Calu3 (cell line): ENCODE data around the gene STK17B. TPM values are rescaled to one million over a fixed set of nuclear protein-coding genes. Genes with fewer than 3 reads are reported as not detected.

ENCODE experiments used
- BruUV-seq: library from RNA; stranded (reverse); fragments of 400-500 nt; replicated peaks from 2 replicates; lab custom pipeline; 2021; lab: Mats Ljungman, UMichigan
- CTCF ChIA-PET: fragments of 300-600 bp; sonication (Branson Sonifier 250); formaldehyde crosslinking; loops from one replicate; lab custom pipeline; 2022; ENCODE audit warnings: antibody characterized with exemption; lab: Charles Lee
- DNase-seq: peaks from one replicate; pipeline ENCODE4 v3.0.0; 2022
- H3K27ac Mint-ChIP-seq: one replicate; pipeline ENCODE4 v1.8.0; 2022; ENCODE audit warnings: mixed read lengths; ENCODE audit not compliant: unreplicated experiment
- H3K27me3 Mint-ChIP-seq: one replicate; pipeline ENCODE4 v1.8.0; 2022; ENCODE audit warnings: mixed read lengths; ENCODE audit not compliant: unreplicated experiment
- H3K36me3 Mint-ChIP-seq: one replicate; pipeline ENCODE4 v1.8.0; 2022; ENCODE audit warnings: mild to moderate bottlenecking, moderate library complexity, mixed read lengths; ENCODE audit not compliant: insufficient read depth, unreplicated experiment
- H3K4me1 Mint-ChIP-seq: one replicate; pipeline ENCODE4 v1.8.0; 2022; ENCODE audit warnings: mild to moderate bottlenecking, low read depth, mixed read lengths; ENCODE audit not compliant: unreplicated experiment
- H3K4me3 Mint-ChIP-seq: one replicate; pipeline ENCODE4 v1.8.0; 2022; ENCODE audit warnings: mild to moderate bottlenecking, low read depth, moderate library complexity, mixed read lengths; ENCODE audit not compliant: unreplicated experiment
- H3K9me3 Mint-ChIP-seq: one replicate; pipeline ENCODE4 v1.8.0; 2022; ENCODE audit warnings: low read depth, mixed read lengths; ENCODE audit not compliant: unreplicated experiment
- intact Hi-C: fragments of 100-400 bp; cut with micrococcal nuclease; formaldehyde crosslinking; loops from one replicate; pipeline ENCODE4 v1.10.0; 2022; ENCODE audit not compliant: unreplicated experiment
- total RNA-seq: library from RNA; stranded (reverse); gene quantifications from 2 replicates; pipeline ENCODE4 v1.2.3, GENCODE V29; 2022
- TF ChIP-seq, protein P1 (sequence below): fragments of 200-600 bp; IDR thresholded peaks from one replicate; pipeline ENCODE4 v1.8.0; 2022; ENCODE audit warnings: antibody characterized with exemption; ENCODE audit not compliant: unreplicated experiment

Gene STK17B
- total RNA-seq, 1 experiment from 2014 or later: 38.5 TPM

DNA sequence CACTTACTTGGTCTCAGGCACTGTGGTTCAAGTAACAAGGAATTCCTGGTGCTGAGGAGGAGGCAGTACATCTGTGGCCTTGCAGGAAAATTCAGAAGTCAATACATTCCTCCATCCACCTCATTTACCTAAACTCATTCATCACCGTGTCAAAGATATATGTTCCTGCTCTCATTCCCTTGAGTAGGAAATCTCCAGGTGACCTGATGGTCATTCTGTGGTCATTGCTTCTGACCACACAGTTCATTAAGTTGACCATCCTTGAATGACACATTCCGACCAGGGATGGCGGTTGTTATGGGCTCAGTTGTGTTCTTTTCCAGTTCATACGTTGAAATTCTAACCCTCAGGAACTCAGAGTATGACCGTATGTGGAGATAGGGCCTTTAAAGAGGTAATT is 2.1 kb upstream of the STK17B start:
- H3K4me1 Mint-ChIP-seq: peaks cover 24% of the 10 kb centered on the region
- CTCF ChIA-PET: interaction anchor here (1.1 kb wide), 1 partner anchor 95 kb away, joined by 3 read pairs; no protein-coding TSS in a partner anchor
- no peak for DNase-seq
- H3K27ac Mint-ChIP-seq: no peak overlapping the region
- peaks cover 34% of the 10 kb centered on the region for H3K36me3 Mint-ChIP-seq
- H3K27me3 Mint-ChIP-seq: no peaks in the 10 kb centered on the region
- TF ChIP-seq, protein P1, sequence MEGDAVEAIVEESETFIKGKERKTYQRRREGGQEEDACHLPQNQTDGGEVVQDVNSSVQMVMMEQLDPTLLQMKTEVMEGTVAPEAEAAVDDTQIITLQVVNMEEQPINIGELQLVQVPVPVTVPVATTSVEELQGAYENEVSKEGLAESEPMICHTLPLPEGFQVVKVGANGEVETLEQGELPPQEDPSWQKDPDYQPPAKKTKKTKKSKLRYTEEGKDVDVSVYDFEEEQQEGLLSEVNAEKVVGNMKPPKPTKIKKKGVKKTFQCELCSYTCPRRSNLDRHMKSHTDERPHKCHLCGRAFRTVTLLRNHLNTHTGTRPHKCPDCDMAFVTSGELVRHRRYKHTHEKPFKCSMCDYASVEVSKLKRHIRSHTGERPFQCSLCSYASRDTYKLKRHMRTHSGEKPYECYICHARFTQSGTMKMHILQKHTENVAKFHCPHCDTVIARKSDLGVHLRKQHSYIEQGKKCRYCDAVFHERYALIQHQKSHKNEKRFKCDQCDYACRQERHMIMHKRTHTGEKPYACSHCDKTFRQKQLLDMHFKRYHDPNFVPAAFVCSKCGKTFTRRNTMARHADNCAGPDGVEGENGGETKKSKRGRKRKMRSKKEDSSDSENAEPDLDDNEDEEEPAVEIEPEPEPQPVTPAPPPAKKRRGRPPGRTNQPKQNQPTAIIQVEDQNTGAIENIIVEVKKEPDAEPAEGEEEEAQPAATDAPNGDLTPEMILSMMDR: no peak
- BruUV-seq: no TSS peak
- no peaks in the 10 kb centered on the region for H3K9me3 Mint-ChIP-seq
- no peak overlapping the region for H3K4me3 Mint-ChIP-seq
- intact Hi-C loops: loop anchor here (5.0 kb wide), 1 partner anchor 164 kb away; no protein-coding TSS in a partner anchor

DNA sequence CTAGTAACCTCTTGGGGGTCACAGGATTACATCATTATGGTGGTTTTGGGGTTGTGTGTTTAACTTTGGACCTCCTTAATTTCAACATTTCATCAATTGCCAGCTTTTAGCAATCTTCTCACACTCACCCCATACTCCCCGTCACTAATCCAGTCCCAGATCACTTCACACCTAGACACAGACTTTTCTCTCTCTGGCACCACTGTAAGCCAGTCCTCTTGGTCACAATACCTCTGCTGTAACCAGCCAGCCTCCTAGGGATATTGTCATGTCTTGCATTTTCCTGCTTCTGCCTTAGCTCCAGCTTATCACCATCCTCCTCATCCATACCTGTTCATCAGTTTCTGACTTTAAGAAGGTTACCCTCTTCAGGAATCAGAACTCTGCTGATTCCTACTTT is 1.6 kb upstream of the STK17B start:
- H3K36me3 Mint-ChIP-seq: peaks cover 39% of the 10 kb centered on the region
- TF ChIP-seq, protein P1: no peak
- no peaks in the 10 kb centered on the region for H3K9me3 Mint-ChIP-seq
- H3K27me3 Mint-ChIP-seq: no peaks in the 10 kb centered on the region
- intact Hi-C loops: loop anchor here (5.0 kb wide), 1 partner anchor 164 kb away; no protein-coding TSS in a partner anchor
- BruUV-seq: no TSS peak
- no peak overlapping the region for H3K4me3 Mint-ChIP-seq
- CTCF ChIA-PET: no interaction called here
- peaks cover 26% of the 10 kb centered on the region for H3K4me1 Mint-ChIP-seq
- DNase-seq: no peak
- peak overlapping the region; percentile 39 for H3K27ac Mint-ChIP-seq

DNA sequence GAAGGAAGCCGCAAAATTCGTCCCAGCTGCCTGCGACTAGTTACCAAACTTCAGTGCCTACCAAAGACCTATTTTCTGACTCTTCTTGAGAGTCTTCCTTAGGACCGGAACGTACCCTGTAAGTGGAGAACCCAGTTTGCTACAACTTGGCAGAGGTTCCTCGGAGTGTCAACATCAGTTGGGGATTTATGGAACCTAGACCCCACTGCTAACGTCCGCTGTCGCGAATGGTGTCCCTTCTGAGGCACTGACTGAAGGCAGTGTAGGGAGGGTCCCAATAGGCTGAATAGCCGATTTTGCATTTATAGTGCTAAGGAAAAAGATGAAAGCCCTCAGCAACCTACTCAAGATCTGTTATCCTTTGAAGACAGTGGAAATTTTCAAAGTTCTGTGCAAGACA is 568 bp upstream of the STK17B start:
- peak overlapping the region; percentile 83 for H3K27ac Mint-ChIP-seq
- no peak for DNase-seq
- TSS peak; percentile 68 for BruUV-seq
- H3K4me3 Mint-ChIP-seq: peak overlapping the region; percentile 82
- CTCF ChIA-PET: interaction anchor here (1.0 to 2.0 kb wide), 3 partner anchors 11 to 105 kb away, joined by 4 to 11 read pairs (median 5); no protein-coding TSS in a partner anchor
- TF ChIP-seq, protein P1: no peak
- H3K36me3 Mint-ChIP-seq: peaks cover 44% of the 10 kb centered on the region
- intact Hi-C loops: loop anchor here (5.0 kb wide), 1 partner anchor 165 kb away; no protein-coding TSS in a partner anchor
- H3K27me3 Mint-ChIP-seq: no peaks in the 10 kb centered on the region
- H3K9me3 Mint-ChIP-seq: no peaks in the 10 kb centered on the region
- peaks cover 31% of the 10 kb centered on the region for H3K4me1 Mint-ChIP-seq

DNA sequence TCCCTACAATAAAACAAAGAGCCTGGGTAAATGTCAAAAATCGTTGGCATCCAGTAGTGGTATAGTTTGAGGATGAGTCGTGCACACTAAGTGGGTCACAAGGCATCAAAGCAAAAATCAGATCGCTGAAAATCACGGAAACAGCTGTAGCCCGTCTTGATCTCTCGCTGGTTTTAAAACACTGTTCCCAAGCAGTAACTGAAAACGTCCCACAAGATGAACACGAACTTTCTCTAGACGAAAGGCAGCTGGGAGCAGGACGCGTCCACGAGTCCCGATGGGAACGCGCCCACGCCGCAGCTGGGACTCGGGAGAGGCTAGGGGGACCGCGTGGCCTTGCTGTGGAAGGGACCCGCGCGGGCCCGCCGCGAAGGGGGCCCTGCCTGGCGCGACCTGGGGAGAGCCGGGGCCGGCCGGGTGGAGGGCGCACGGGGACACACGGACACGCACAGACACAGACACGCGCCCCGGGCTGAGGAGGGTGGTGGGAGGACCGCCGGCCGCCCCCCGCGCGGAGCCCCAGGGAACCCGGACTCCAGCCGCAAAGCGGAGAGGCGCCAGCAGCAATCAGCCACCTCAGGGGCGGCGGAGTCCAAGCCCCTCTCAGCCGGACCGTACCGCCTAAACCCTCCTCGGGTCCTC is 651 bp downstream of the STK17B start:
- no peaks in the 10 kb centered on the region for H3K9me3 Mint-ChIP-seq
- H3K27me3 Mint-ChIP-seq: no peaks in the 10 kb centered on the region
- no TSS peak for BruUV-seq
- peak overlapping the region; percentile 82 for H3K4me3 Mint-ChIP-seq
- TF ChIP-seq, protein P1: no peak
- peak overlapping the region; percentile 83 for H3K27ac Mint-ChIP-seq
- DNase-seq: no peak
- H3K36me3 Mint-ChIP-seq: peaks cover 44% of the 10 kb centered on the region
- peaks cover 36% of the 10 kb centered on the region for H3K4me1 Mint-ChIP-seq
- intact Hi-C loops: loop anchor here (1.0 to 5.0 kb wide), 3 partner anchors 92 to 167 kb away; no protein-coding TSS in a partner anchor
- CTCF ChIA-PET: interaction anchor here (0.6 to 2.0 kb wide), 6 partner anchors 10 to 115 kb away, joined by 3 to 11 read pairs (median 6); no protein-coding TSS in a partner anchor
